K562 (cell line): ENCODE measurements around the gene KLHL33. TPM values are rescaled to one million over a fixed set of nuclear protein-coding genes. Genes with fewer than 3 reads are reported as not detected.

Experiments
- ATF1 ChIP-seq, 2 experiments: fragments of 450-650 bp in 1 of 2; IDR thresholded peaks; 2 replicates each; pipeline ENCODE4 v1.6.1; 2016; ENCODE audit warnings: missing compliant biosample characterization in 1 of 2, missing genetic modification characterization in 1 of 2
- ATF7 ChIP-seq: fragments of 450-650 bp; IDR thresholded peaks from 2 replicates; pipeline ENCODE4 v1.7.1; 2014; ENCODE audit warnings: mild to moderate bottlenecking, moderate library complexity
- BRF2 ChIP-seq: IDR thresholded peaks from 3 replicates; pipeline ENCODE4 v1.6.1; 2011; ENCODE audit warnings: borderline replicate concordance, mild to moderate bottlenecking; ENCODE audit not compliant: insufficient read length, insufficient read depth
- CBX8 ChIP-seq: fragments of 200-600 bp; sonication (generic); IDR thresholded peaks from 2 replicates; pipeline ENCODE4 v1.6.1; 2012; ENCODE audit warnings: borderline replicate concordance, mixed run types, low read depth, mild to moderate bottlenecking, moderate library complexity, mixed read lengths, low read length, control low read depth, inconsistent platforms; ENCODE audit not compliant: poor library complexity, severe bottlenecking; ENCODE audit errors: extremely low read depth
- ESRRB ChIP-seq: fragments of 250-450 bp; sonication (Bioruptor Pico); IDR thresholded peaks from 2 replicates; pipeline ENCODE4 v1.5.0; 2020; ENCODE audit warnings: mild to moderate bottlenecking, moderate library complexity, borderline replicate concordance
- FOS ChIP-seq: IDR thresholded peaks from 3 replicates; pipeline ENCODE4 v1.6.1; 2011; ENCODE audit not compliant: insufficient read length; ENCODE audit errors: extremely low read depth
- HDAC1 ChIP-seq, 2 experiments: fragments of 450-650 bp; IDR thresholded peaks; 2 replicates each; pipeline ENCODE4 v1.6.1; 2016 to 2017; ENCODE audit warnings: inconsistent platforms in 1 of 2, mild to moderate bottlenecking in 1 of 2, moderate library complexity in 1 of 2
- HMGN3 ChIP-seq: IDR thresholded peaks from 2 replicates; pipeline ENCODE4 v1.6.1; 2011; ENCODE audit warnings: borderline replicate concordance, low read depth, mild to moderate bottlenecking, mixed read lengths, low read length; ENCODE audit not compliant: insufficient read length; ENCODE audit errors: extremely low read depth
- MAZ ChIP-seq, 2 experiments: fragments of 450-650 bp in 1 of 2; sonication (generic) in 1 of 2; formaldehyde crosslinking; IDR thresholded peaks in 1 of 2; conservative IDR thresholded peaks in 1 of 2; 2 replicates each; pipeline versions ENCODE4 v1.4.0 to v1.5.0; 2020; ENCODE audit warnings: mild to moderate bottlenecking in 1 of 2, missing genetic modification reagents in 1 of 2
- MEIS2 ChIP-seq: fragments of 450-650 bp; IDR thresholded peaks from 2 replicates; pipeline ENCODE4 v1.6.1; 2014; ENCODE audit warnings: mild to moderate bottlenecking; ENCODE audit not compliant: partially characterized antibody
- MYC ChIP-seq, 2 experiments: fragments of 250-450 bp in 1 of 2; sonication (Bioruptor Pico) in 1 of 2; IDR thresholded peaks; 2 replicates each; pipeline versions ENCODE4 v1.5.1 to v1.6.1; 2012 to 2021; ENCODE audit warnings: low read depth in 2 of 2, borderline replicate concordance in 1 of 2, improper control_type of control experiment in 1 of 2, low read length in 1 of 2, mild to moderate bottlenecking in 1 of 2, moderate library complexity in 1 of 2
- NCOA2 ChIP-seq, 2 experiments: fragments of 450-650 bp; IDR thresholded peaks; 2 replicates each; pipeline ENCODE4 v1.6.1; 2018; ENCODE audit warnings: mild to moderate bottlenecking in 2 of 2, moderate library complexity in 1 of 2; ENCODE audit not compliant: partially characterized antibody in 2 of 2
- NCOA6 ChIP-seq: fragments of 450-650 bp; IDR thresholded peaks from 2 replicates; pipeline ENCODE4 v1.6.1; 2017; ENCODE audit warnings: mild to moderate bottlenecking
- PHF8 ChIP-seq: fragments of 200-600 bp; sonication (generic); IDR thresholded peaks from 2 replicates; pipeline ENCODE4 v1.6.1; 2012; ENCODE audit warnings: mixed run types, mild to moderate bottlenecking, inconsistent platforms, low read length, moderate library complexity, borderline replicate concordance
- RB1 ChIP-seq: fragments of 450-650 bp; IDR thresholded peaks from 2 replicates; pipeline ENCODE4 v1.6.1; 2017; ENCODE audit warnings: low read depth, mild to moderate bottlenecking
- RBFOX2 ChIP-seq: fragments of 200-400 bp; formaldehyde crosslinking; IDR thresholded peaks from 2 replicates; pipeline ENCODE4 v1.6.1; 2017; ENCODE audit warnings: low read depth, mild to moderate bottlenecking, low read length, moderate library complexity
- RBM17 ChIP-seq: fragments of 200-400 bp; formaldehyde crosslinking; IDR thresholded peaks from 2 replicates; pipeline ENCODE4 v1.6.1; 2017; ENCODE audit warnings: low read depth, mild to moderate bottlenecking, low read length, borderline replicate concordance
- RBM22 ChIP-seq: fragments of 200-400 bp; formaldehyde crosslinking; IDR thresholded peaks from 2 replicates; pipeline ENCODE4 v1.6.1; 2018; ENCODE audit warnings: low read length, low read depth; ENCODE audit not compliant: poor library complexity, severe bottlenecking
- ZBTB9 ChIP-seq: fragments of 450-650 bp; formaldehyde crosslinking; IDR thresholded peaks from 2 replicates; pipeline ENCODE4 v1.4.0; 2020; ENCODE audit warnings: mild to moderate bottlenecking, moderate library complexity
- ZFP30 ChIP-seq: fragments of 250-450 bp; sonication (Bioruptor Pico); IDR thresholded peaks from 2 replicates; pipeline ENCODE4 v1.8.0; 2022; ENCODE audit warnings: moderate library complexity, mild to moderate bottlenecking, inconsistent platforms, borderline replicate concordance
- ZNF165 ChIP-seq: fragments of 250-450 bp; sonication (Bioruptor Pico); IDR thresholded peaks from 2 replicates; pipeline ENCODE4 v1.4.0; 2020; ENCODE audit warnings: borderline replicate concordance
- ZNF232 ChIP-seq: sonication (generic); formaldehyde crosslinking; IDR thresholded peaks from 2 replicates; pipeline ENCODE4 v1.8.0; 2022; ENCODE audit warnings: mild to moderate bottlenecking, missing genetic modification reagents
- ZNF263 ChIP-seq: sonication (generic); formaldehyde crosslinking; IDR thresholded peaks from 2 replicates; pipeline ENCODE4 v1.8.0; 2022; ENCODE audit warnings: mild to moderate bottlenecking, missing genetic modification reagents, borderline replicate concordance
- ZSCAN29 ChIP-seq: fragments of 450-650 bp; IDR thresholded peaks from 2 replicates; pipeline ENCODE4 v1.6.1; 2017
- polyA plus RNA-seq, 8 experiments: library from polyadenylated mRNA; depleted of rRNA in 4 of 8; stranded (reverse) in 5 of 8; unstranded in 3 of 8; fragments of >200 nt; fragmentation: Nextera tagmentation in 2 of 8; fragmentation: Illumina TruSeq in 1 of 8; extraction: Ambion mirVana in 2 of 8; extraction: Trizol in 1 of 8; gene quantifications; 2 replicates each; pipeline versions ENCODE4 v1.2.1 to v1.2.3, GENCODE V29; 2011 to 2014; ENCODE audit warnings: inconsistent platforms in 1 of 8, missing spikeins in 1 of 8
- total RNA-seq, 7 experiments: library from RNA; depleted of rRNA in 6 of 7; stranded (reverse); fragments of >200 nt in 6 of 7; fragmentation: Illumina TruSeq in 2 of 7; extraction: Trizol in 2 of 7; gene quantifications; 2 replicates each; pipeline versions ENCODE4 v1.2.1 to v1.2.3, GENCODE V29; 2011 to 2021; ENCODE audit warnings: low replicate concordance in 1 of 7

The KLHL33 gene
- total and polyA plus RNA-seq, 9 of the 15 experiments (the other 6 are each of a cell fraction or from before 2014, with no cell fraction given), result 0.04 to 0.27 (median 0.13) TPM; not detected in 6

GRCh38 chr14:20412876-20413743 is 22.9 kb downstream of the KLHL33 start, which contains the start of gene TEP1 (continued):
- TF ChIP-seq ESRRB (CRISPR knock-in tag) (no peak), RBM17 (no peak), ZNF263 (CRISPR knock-in tag) (peak; percentile 52; the same call in 1 of the 2 replicates), ZNF232 (CRISPR knock-in tag) (no peak), RB1 (0 out of 2 replicates have a peak, but pooled peaks have one; percentile 12), ATF1 (CRISPR knock-in tag; IDR thresholded peaks at IDR 0.05) (no peak), ATF1 (tag; IDR thresholded peaks at IDR 0.05) (0 out of 2 replicates have a peak, but pooled peaks have one; percentile 17), CBX8 (no peak), MEIS2 (no peak), ZBTB9 (CRISPR knock-in tag) (no peak), ZFP30 (no peak), NCOA2 (IDR thresholded peaks at IDR 0.05; ENCODE audit: partially characterized antibody in 2 of 2) (no peak), HDAC1 (IDR thresholded peaks at IDR 0.05) (no peak; a peak in 1 of 4 replicates), MYC (IDR thresholded peaks at IDR 0.05; ENCODE audit: low read depth, low read length) (no peak; the same call in 1 of the 2 replicates), MYC (CRISPR knock-in tag; IDR thresholded peaks at IDR 0.05; ENCODE audit: borderline replicate concordance, low read depth) (no peak), FOS (no peak), HMGN3 (peak; percentile 39), MAZ (CRISPR knock-in tag; conservative IDR thresholded peaks at IDR 0.05 in 1 of 2, IDR thresholded peaks at IDR 0.05 in 1 of 2) (peak; percentile 62 to 77), NCOA6 (no peak), ZNF165 (CRISPR knock-in tag) (no peak), PHF8 (peak; percentile 84), RBFOX2 (peak; percentile 90), RBM22 (no peak), ZSCAN29 (no peak; the same call in 1 of the 2 replicates), ATF7 (no peak), BRF2 (no peak)
